ENCODE data around the gene HOXD8.

Gene HOXD8

GRCh38 chr2:176085861-176086771, 43.4 kb upstream of the HOXD8 start:
- Histone ChIP-seq H3K4me3 (0 out of 2 replicates have a peak overlapping the region, but pooled peaks have one; percentile 8), H3K36me3 (replicated peaks) (no peaks in the 10 kb centered on the region), H3K4me1 (peaks cover 10% of the 10 kb centered on the region), H3K27me3 (ENCODE audit: low read depth) (peaks cover 55% of the 10 kb centered on the region), H3K9me3 (peaks cover 14% of the 10 kb centered on the region)
- in situ Hi-C loops (cut with MboI; ENCODE audit: low sequenced_read_pairs), result loop anchor here (25.0 kb wide), 2 partner anchors 1049 to 1374 kb away; no protein-coding TSS in a partner anchor
- DNase-seq (ENCODE audit: low spot score in 2 of 2), result peak; percentile 32 to 71

- no peak overlapping the region for H3K4me3 ChIP-seq
- H3K9me3 ChIP-seq, result peaks cover 5% of the 10 kb centered on the region
- peaks cover 42% of the 10 kb centered on the region for H3K27me3 ChIP-seq (ENCODE audit: low read depth)
- in situ Hi-C loops (cut with MboI; ENCODE audit: low sequenced_read_pairs), result loop anchor here (25.0 kb wide), 2 partner anchors 1050 to 1375 kb away; no protein-coding TSS in a partner anchor
- peaks cover 10% of the 10 kb centered on the region for H3K4me1 ChIP-seq
- DNase-seq (ENCODE audit: low spot score in 2 of 2), result peak in 1 of 2 experiments; percentile 3
- no peaks in the 10 kb centered on the region for H3K36me3 ChIP-seq (replicated peaks)
Measured at GRCh38 chr2:176087330-176088047, 42.0 kb upstream of the HOXD8 start.

- H3K4me1 ChIP-seq, result peaks cover 12% of the 10 kb centered on the region
- H3K36me3 ChIP-seq (replicated peaks), result no peaks in the 10 kb centered on the region
- DNase-seq (ENCODE audit: low spot score in 2 of 2), result peak; percentile 50 to 80
- in situ Hi-C loops (cut with MboI; ENCODE audit: low sequenced_read_pairs), result loop anchor here (25.0 kb wide), 2 partner anchors 1051 to 1376 kb away; no protein-coding TSS in a partner anchor
- H3K9me3 ChIP-seq, result no peaks in the 10 kb centered on the region; the same call in 1 of the 2 replicates
- H3K4me3 ChIP-seq, result no peak overlapping the region
- H3K27me3 ChIP-seq (ENCODE audit: low read depth), result peaks cover 34% of the 10 kb centered on the region
Measured at GRCh38 chr2:176088048-176088936, 41.2 kb upstream of the HOXD8 start.

- H3K9me3 ChIP-seq, result no peaks in the 10 kb centered on the region
- H3K4me1 ChIP-seq, result peaks cover 19% of the 10 kb centered on the region
- peaks cover 26% of the 10 kb centered on the region for H3K27me3 ChIP-seq (ENCODE audit: low read depth)
- in situ Hi-C loops (cut with MboI; ENCODE audit: low sequenced_read_pairs), result loop anchor here (25.0 kb wide), 2 partner anchors 1052 to 1377 kb away; no protein-coding TSS in a partner anchor
- no peaks in the 10 kb centered on the region for H3K36me3 ChIP-seq (replicated peaks)
- no peak for DNase-seq (ENCODE audit: low spot score in 2 of 2)
- no peak overlapping the region for H3K4me3 ChIP-seq
Measured at GRCh38 chr2:176088937-176089842, 40.3 kb upstream of the HOXD8 start.

- peaks cover 21% of the 10 kb centered on the region for H3K27me3 ChIP-seq (ENCODE audit: low read depth)
- in situ Hi-C loops (cut with MboI; ENCODE audit: low sequenced_read_pairs), result loop anchor here (10.0 to 25.0 kb wide), 3 partner anchors 725 to 1378 kb away; no protein-coding TSS in a partner anchor
- no peak for DNase-seq (ENCODE audit: low spot score in 2 of 2)
- no peaks in the 10 kb centered on the region for H3K9me3 ChIP-seq
- peaks cover 22% of the 10 kb centered on the region for H3K4me1 ChIP-seq
- no peaks in the 10 kb centered on the region for H3K36me3 ChIP-seq (replicated peaks)
- H3K4me3 ChIP-seq, result no peak overlapping the region
Measured at GRCh38 chr2:176089843-176090395, 39.6 kb upstream of the HOXD8 start.

- no peaks in the 10 kb centered on the region for H3K36me3 ChIP-seq (replicated peaks)
- DNase-seq (ENCODE audit: low spot score in 2 of 2), result no peak
- in situ Hi-C loops (cut with MboI; ENCODE audit: low sequenced_read_pairs), result loop anchor here (10.0 to 25.0 kb wide), 3 partner anchors 726 to 1379 kb away; no protein-coding TSS in a partner anchor
- H3K4me1 ChIP-seq, result peaks cover 30% of the 10 kb centered on the region
- no peaks in the 10 kb centered on the region for H3K9me3 ChIP-seq
- H3K27me3 ChIP-seq (ENCODE audit: low read depth), result peaks cover 11% of the 10 kb centered on the region
- no peak overlapping the region for H3K4me3 ChIP-seq
Measured at GRCh38 chr2:176090862-176091261, 38.6 kb upstream of the HOXD8 start.

GRCh38 chr2:176091329-176092258, 37.9 kb upstream of the HOXD8 start:
- in situ Hi-C loops (cut with MboI; ENCODE audit: low sequenced_read_pairs), result loop anchor here (10.0 to 25.0 kb wide), 3 partner anchors 727 to 1379 kb away; no protein-coding TSS in a partner anchor
- peaks cover 35% of the 10 kb centered on the region for H3K4me1 ChIP-seq
- no peaks in the 10 kb centered on the region for H3K9me3 ChIP-seq
- H3K36me3 ChIP-seq (replicated peaks), result no peaks in the 10 kb centered on the region
- DNase-seq (ENCODE audit: low spot score in 2 of 2), result no peak
- H3K27me3 ChIP-seq (ENCODE audit: low read depth), result peaks cover 4% of the 10 kb centered on the region
- no peak overlapping the region for H3K4me3 ChIP-seq

- Histone ChIP-seq H3K36me3 (replicated peaks) (no peaks in the 10 kb centered on the region), H3K4me3 (peak within 1 kb of the TSS; percentile 41), H3K4me1 (peaks cover 35% of the 10 kb centered on the region), H3K9me3 (no peaks in the 10 kb centered on the region), H3K27me3 (ENCODE audit: low read depth) (no peaks in the 10 kb centered on the region)
- in situ Hi-C loops (cut with MboI; ENCODE audit: low sequenced_read_pairs), result loop anchor here (10.0 to 25.0 kb wide), 3 partner anchors 728 to 1380 kb away; no protein-coding TSS in a partner anchor
- DNase-seq (ENCODE audit: low spot score in 2 of 2), result peak; percentile 53 to 78
Measured at GRCh38 chr2:176092270-176093144, 37.0 kb upstream of the HOXD8 start, which contains the start of gene HOXD13. Gene HOXD13 (plus strand): TSS chr2:176092721. CDS start chr2:176092891, 170 bp downstream.

- no peaks in the 10 kb centered on the region for H3K9me3 ChIP-seq
- in situ Hi-C loops (cut with MboI; ENCODE audit: low sequenced_read_pairs), result loop anchor here (10.0 to 25.0 kb wide), 3 partner anchors 729 to 1381 kb away; no protein-coding TSS in a partner anchor
- H3K27me3 ChIP-seq (ENCODE audit: low read depth), result no peaks in the 10 kb centered on the region
- H3K4me3 ChIP-seq, result peak overlapping the region; percentile 41
- no peaks in the 10 kb centered on the region for H3K36me3 ChIP-seq (replicated peaks)
- peaks cover 35% of the 10 kb centered on the region for H3K4me1 ChIP-seq
- peak; percentile 48 to 58 for DNase-seq (ENCODE audit: low spot score in 2 of 2)
Measured at GRCh38 chr2:176093145-176093897, 36.2 kb upstream of the HOXD8 start.

- Histone ChIP-seq H3K27me3 (ENCODE audit: low read depth) (no peaks in the 10 kb centered on the region), H3K4me3 (peak overlapping the region; percentile 41), H3K36me3 (replicated peaks) (no peaks in the 10 kb centered on the region), H3K4me1 (peaks cover 30% of the 10 kb centered on the region), H3K9me3 (no peaks in the 10 kb centered on the region)
- in situ Hi-C loops (cut with MboI; ENCODE audit: low sequenced_read_pairs), result loop anchor here (10.0 to 25.0 kb wide), 3 partner anchors 729 to 1382 kb away; no protein-coding TSS in a partner anchor
- DNase-seq (ENCODE audit: low spot score in 2 of 2), result no peak
Measured at GRCh38 chr2:176093898-176094249, 35.6 kb upstream of the HOXD8 start.
